Stomach smooth muscle (tissue), 2 donors: ENCODE results near the gene SHC3.

Experiments used
- H3K27ac ChIP-seq: one replicate; pipeline ENCODE4 v1.7.0; 2013; ENCODE audit warnings: mild to moderate bottlenecking, low read length, inconsistent platforms
- H3K27me3 ChIP-seq, 2 donors: one replicate each; pipeline ENCODE4 v1.7.0; 2013; ENCODE audit warnings: low read length in 2 of 2; ENCODE audit not compliant: insufficient read depth in 2 of 2, control insufficient read depth in 1 of 2
- H3K36me3 ChIP-seq, 2 donors: one replicate each; pipeline ENCODE4 v1.7.0; 2013; ENCODE audit warnings: low read length in 2 of 2; ENCODE audit not compliant: control insufficient read depth in 2 of 2, insufficient read depth in 2 of 2
- H3K4me1 ChIP-seq: one replicate; pipeline ENCODE4 v1.7.0; 2013; ENCODE audit warnings: low read length; ENCODE audit not compliant: control insufficient read depth, insufficient read depth
- H3K4me3 ChIP-seq, 2 donors: one replicate each; pipeline ENCODE4 v1.7.0; 2013; ENCODE audit warnings: low read length in 2 of 2
- H3K9ac ChIP-seq, 2 donors: one replicate each; pipeline ENCODE4 v1.7.0; 2013; ENCODE audit warnings: low read length in 2 of 2, mild to moderate bottlenecking in 1 of 2
- H3K9me3 ChIP-seq, 2 donors: one replicate each; pipeline ENCODE4 v1.7.0; 2013; ENCODE audit warnings: low read length in 2 of 2; ENCODE audit not compliant: control insufficient read depth in 2 of 2
- donor health status: healthy.
- donor health status: Pancreatic carcinoma.

The SHC3 gene

DNA sequence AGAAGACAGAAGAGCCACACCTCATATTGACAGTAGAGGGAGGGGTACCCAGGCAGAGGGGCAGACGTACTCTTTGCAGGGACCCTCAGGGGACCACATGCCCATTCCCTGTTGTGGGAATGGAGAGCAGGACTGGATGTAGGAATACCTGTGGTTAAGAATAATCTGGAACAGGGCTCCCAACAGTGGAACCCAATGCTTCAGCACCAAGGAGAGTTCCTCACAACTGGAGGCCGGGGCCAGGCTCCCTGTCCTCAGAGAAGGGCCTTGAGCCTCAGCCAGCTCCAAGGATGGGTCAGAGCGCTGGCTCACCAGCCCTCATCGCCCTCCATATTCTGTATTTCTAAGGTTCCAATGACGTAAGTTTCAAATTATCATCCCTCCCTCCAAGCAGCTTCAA, 7.4 kb upstream of the SHC3 start:
- H3K4me1 ChIP-seq: no peaks in the 10 kb centered on the region
- no peak overlapping the region for H3K27ac ChIP-seq
- no peak overlapping the region for H3K4me3 ChIP-seq
- no peak overlapping the region for H3K9ac ChIP-seq
- no peaks in the 10 kb centered on the region for H3K36me3 ChIP-seq
- no peaks in the 10 kb centered on the region for H3K9me3 ChIP-seq
- H3K27me3 ChIP-seq: peaks cover 0 to 3% of the 10 kb centered on the region in 2 donors

DNA sequence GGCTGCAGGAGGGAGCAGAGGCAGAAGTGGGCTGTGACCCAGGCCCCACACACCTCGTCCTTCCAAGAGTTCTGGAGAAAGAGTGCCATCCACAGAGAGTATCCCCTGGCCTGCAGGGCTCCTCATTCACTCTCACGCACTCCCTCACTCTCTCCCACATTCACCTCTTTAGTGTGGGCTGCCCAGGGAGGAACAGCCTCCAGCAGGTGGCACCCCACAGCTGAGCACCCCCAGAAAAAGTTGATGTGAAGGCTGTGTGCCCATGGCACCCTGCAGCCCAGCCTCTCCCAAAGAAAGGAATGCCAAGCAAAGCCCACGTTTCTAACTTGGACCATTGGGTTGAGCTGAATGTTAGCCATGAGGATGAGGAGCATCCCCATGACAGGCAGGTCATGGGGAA, 4.5 kb upstream of the SHC3 start:
- Histone ChIP-seq H3K36me3 (no peaks in the 10 kb centered on the region), H3K4me3 (no peak overlapping the region), H3K27me3 (peaks cover 3 to 11% of the 10 kb centered on the region in 2 donors), H3K4me1 (peaks cover 20% of the 10 kb centered on the region), H3K9me3 (no peaks in the 10 kb centered on the region), H3K27ac (no peak overlapping the region), H3K9ac (no peak overlapping the region)

- Histone ChIP-seq H3K9me3 (no peaks in the 10 kb centered on the region), H3K36me3 (no peaks in the 10 kb centered on the region), H3K27me3 (peaks cover 6 to 16% of the 10 kb centered on the region in 2 donors), H3K27ac (no peak overlapping the region), H3K9ac (no peak overlapping the region), H3K4me1 (peaks cover 25% of the 10 kb centered on the region), H3K4me3 (no peak overlapping the region)
These were observed 3.8 kb upstream of the SHC3 start for GRCh38 chr9:89182369-89182768.

- H3K27ac ChIP-seq: peak overlapping the region; percentile 31
- peak overlapping the region; percentile 32 to 51 for H3K9ac ChIP-seq
- H3K27me3 ChIP-seq: peaks cover 21 to 28% of the 10 kb centered on the region in 2 donors
- peaks cover 26% of the 10 kb centered on the region for H3K4me1 ChIP-seq
- peak overlapping the region; percentile 62 to 77 for H3K4me3 ChIP-seq
- no peaks in the 10 kb centered on the region for H3K36me3 ChIP-seq
- no peaks in the 10 kb centered on the region for H3K9me3 ChIP-seq
These were observed 1.5 kb upstream of the SHC3 start for GRCh38 chr9:89179895-89180734.

DNA sequence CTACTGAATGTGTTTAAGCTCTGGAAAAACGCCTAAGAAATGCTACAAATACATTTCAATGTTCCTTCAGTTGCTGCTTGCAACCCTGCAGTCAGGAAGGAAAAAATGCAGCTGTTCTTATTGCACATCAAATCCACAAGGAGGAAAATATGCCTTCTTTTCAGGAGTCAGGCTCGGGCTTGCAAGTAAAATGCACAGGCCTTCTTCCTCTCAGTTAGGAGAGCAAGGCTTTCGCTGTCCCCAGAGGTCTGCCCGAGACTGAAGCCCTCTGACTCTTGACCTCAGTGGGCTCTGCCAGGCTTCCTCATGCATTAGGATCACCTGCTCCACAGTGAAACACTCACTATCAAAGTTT, 899 bp upstream of the SHC3 start:
- peaks cover 24 to 30% of the 10 kb centered on the region in 2 donors for H3K27me3 ChIP-seq
- no peaks in the 10 kb centered on the region for H3K36me3 ChIP-seq
- peak overlapping the region; percentile 31 for H3K27ac ChIP-seq
- H3K4me3 ChIP-seq: peak overlapping the region; percentile 62 to 77
- peak overlapping the region; percentile 7 to 37 for H3K9ac ChIP-seq
- H3K4me1 ChIP-seq: peaks cover 26% of the 10 kb centered on the region
- H3K9me3 ChIP-seq: no peaks in the 10 kb centered on the region

- Histone ChIP-seq H3K36me3 (no peaks in the 10 kb centered on the region), H3K4me3 (peak overlapping the region; percentile 34 to 77), H3K27me3 (peaks cover 25 to 34% of the 10 kb centered on the region in 2 donors), H3K27ac (no peak overlapping the region), H3K4me1 (peaks cover 26% of the 10 kb centered on the region), H3K9me3 (no peaks in the 10 kb centered on the region), H3K9ac (no peak overlapping the region)
These were observed 367 bp upstream of the SHC3 start for GRCh38 chr9:89178830-89179539.

DNA sequence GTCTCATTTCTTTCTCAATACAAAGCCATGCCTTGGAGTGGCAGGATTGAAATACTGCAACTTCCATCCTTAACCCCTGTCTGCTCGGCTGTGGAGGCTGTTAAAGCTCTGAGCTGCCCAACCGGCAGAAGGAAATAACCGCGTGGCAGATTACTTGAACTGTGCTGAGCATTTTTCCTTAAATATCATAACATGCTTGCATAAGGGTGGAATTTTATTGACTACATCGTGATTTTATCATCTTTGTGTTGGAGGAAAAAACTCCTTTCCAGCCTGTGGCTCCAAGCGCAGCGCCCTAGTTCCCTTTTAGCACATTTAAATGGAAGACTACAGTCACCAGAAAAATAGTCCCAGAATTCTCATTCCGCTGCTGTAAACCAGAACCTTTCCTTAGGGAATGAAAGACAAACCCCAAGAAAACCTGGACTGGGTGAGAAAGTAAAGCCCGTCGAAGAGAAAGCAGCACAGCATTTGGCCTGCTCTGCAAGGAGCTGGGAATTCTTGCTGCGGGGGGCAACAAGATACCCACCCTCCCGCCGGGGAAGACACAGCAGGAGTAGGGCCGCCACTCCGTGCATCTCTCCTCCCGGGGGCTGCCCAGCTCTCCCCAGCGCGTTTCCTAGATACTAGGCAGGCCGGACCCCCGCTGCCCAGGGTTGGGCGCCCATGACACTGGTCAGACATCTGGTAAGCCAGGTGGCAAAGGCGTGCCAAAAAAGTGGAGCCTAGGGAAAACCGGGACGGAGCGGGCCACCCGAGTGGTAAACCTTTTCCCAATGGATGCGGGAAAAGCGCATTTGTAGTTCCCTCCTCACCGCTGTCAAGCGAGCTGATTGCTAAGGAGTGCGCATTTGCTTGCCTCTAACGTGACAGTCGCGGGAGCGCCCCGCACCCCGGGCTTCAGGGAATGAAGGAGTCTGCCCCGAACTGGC, 1.3 kb downstream of the SHC3 start:
- Histone ChIP-seq H3K4me3 (peak overlapping the region; percentile 21 to 66), H3K36me3 (no peaks in the 10 kb centered on the region), H3K27ac (no peak overlapping the region), H3K9me3 (no peaks in the 10 kb centered on the region), H3K9ac (no peak overlapping the region), H3K4me1 (peaks cover 26% of the 10 kb centered on the region), H3K27me3 (peaks cover 28 to 34% of the 10 kb centered on the region in 2 donors)

DNA sequence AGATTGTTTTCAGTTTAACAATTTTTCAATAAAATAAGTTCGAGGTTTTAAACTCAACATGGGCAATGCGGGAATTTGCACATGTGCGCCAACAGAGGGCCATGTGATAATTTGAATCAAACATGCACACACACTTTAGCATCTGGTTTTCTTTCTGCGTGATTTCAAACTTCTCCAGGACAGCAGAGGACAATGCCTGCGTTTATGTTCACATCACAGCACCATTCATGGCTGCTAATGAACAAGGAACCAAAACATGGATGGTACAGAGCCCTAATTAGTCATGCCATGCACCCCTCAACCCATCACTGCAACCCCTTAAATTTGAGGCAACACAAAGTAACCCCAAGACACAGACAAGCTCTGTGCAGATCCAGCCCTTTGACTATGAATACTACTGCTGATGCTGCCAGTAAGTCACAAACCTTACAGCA, 2.8 kb downstream of the SHC3 start:
- no peaks in the 10 kb centered on the region for H3K9me3 ChIP-seq
- no peak overlapping the region for H3K27ac ChIP-seq
- H3K4me3 ChIP-seq: no peak overlapping the region
- H3K36me3 ChIP-seq: no peaks in the 10 kb centered on the region
- peaks cover 31 to 34% of the 10 kb centered on the region in 2 donors for H3K27me3 ChIP-seq
- H3K4me1 ChIP-seq: peaks cover 29% of the 10 kb centered on the region
- no peak overlapping the region for H3K9ac ChIP-seq

DNA sequence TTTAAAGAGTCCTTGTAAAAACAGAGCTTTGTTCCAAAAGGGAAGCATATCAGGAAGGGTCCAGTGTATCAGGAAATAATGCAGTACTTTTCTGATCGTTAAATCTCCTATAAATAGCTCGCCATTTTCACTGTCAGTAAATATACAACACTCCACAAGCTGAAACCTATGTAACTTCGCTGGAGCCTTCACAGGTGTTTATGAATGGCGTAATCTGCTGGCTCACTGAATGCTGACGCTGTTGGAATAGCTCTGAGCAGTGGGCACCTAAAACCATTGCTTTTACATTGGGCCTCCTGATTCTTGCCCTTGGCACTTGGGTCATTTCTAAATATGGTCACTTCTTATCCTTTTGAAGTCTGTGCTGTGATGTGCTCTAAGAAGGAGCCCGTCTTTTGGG, 4.3 kb downstream of the SHC3 start:
- no peaks in the 10 kb centered on the region for H3K36me3 ChIP-seq
- peaks cover 16% of the 10 kb centered on the region for H3K4me1 ChIP-seq
- H3K27ac ChIP-seq: no peak overlapping the region
- H3K27me3 ChIP-seq: peaks cover 31 to 34% of the 10 kb centered on the region in 2 donors
- H3K9ac ChIP-seq: no peak overlapping the region
- no peaks in the 10 kb centered on the region for H3K9me3 ChIP-seq
- H3K4me3 ChIP-seq: no peak overlapping the region

DNA sequence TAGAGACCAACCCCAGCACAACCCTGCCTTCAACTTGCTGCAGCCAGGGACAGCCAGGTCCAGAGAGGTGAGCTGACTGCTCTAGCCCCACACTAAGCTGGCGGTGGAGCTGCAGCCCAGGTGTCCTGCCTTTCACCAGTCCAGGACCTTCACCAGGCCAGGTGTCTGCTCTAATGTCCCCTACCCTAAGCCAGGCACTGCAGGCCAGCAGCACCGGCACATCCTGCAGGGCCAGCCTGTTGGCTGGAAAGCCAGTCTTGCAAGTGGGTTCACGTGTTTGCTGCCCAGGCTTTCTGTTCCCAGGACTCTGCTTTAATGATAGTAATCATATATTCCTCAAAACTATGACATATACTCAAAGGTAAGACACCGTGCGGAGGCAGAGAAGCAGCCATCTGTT, 5.5 kb downstream of the SHC3 start:
- Histone ChIP-seq H3K9me3 (no peaks in the 10 kb centered on the region), H3K27ac (no peak overlapping the region), H3K27me3 (peaks cover 26 to 29% of the 10 kb centered on the region in 2 donors), H3K36me3 (no peaks in the 10 kb centered on the region), H3K4me1 (peaks cover 9% of the 10 kb centered on the region), H3K9ac (no peak overlapping the region), H3K4me3 (no peak overlapping the region)
